Measurements from ENCODE around the gene DHX30. TPM values are rescaled to one million over a fixed set of nuclear protein-coding genes. Genes with fewer than 3 reads are reported as not detected.

DHX30 gene
- polyA plus RNA-seq, 1 of the 3 experiments (the other 2 are of a cell fraction): 86.3 TPM

- no peak for TF ChIP-seq TAF1 (IDR thresholded peaks at IDR 0.05; ENCODE audit: borderline replicate concordance, low read depth, low read length)
Observed at GRCh38 chr3:47895241-47895640, 92.3 kb downstream of the DHX30 start (continued).

- Histone ChIP-seq H3F3A (replicated peaks; ENCODE audit: insufficient read depth) (no peaks in the 10 kb centered on the region), H3K4me2 (no peak overlapping the region), H3K9me2 (no peaks in the 10 kb centered on the region), H3K36me3 (replicated peaks in 1 of 2; ENCODE audit: control insufficient read depth in 1 of 2, insufficient read depth in 2 of 2, low read length in 1 of 2) (peaks cover 15 to 30% of the 10 kb centered on the region in 2 experiments), H3K27ac (ENCODE audit: low read depth in 2 of 2, low read length in 1 of 2) (no peak overlapping the region), H3K79me2 (ENCODE audit: insufficient read depth) (peaks cover 43% of the 10 kb centered on the region; the same call in 1 of the 2 replicates), H3K27me3 (ENCODE audit: insufficient read depth) (no peaks in the 10 kb centered on the region), H4K20me1 (ENCODE audit: insufficient read depth) (peaks cover 5% of the 10 kb centered on the region; the same call in 1 of the 2 replicates), H3K9ac (no peak overlapping the region), H3K4me3 (ENCODE audit: low read depth in 2 of 2, low read length in 1 of 2) (no peak overlapping the region), H3K9me3 (no peaks in the 10 kb centered on the region), H3K4me1 (ENCODE audit: control insufficient read depth in 1 of 2, insufficient read depth in 2 of 2, low read depth in 1 of 2, low read length in 1 of 2) (no peaks in the 10 kb centered on the region; a peak in 2 of 4 replicates), H2AFZ (ENCODE audit: low read depth) (no peak overlapping the region)
- DNase-seq: no peak
- CTCF ChIA-PET: interaction anchor here (0.6 kb wide), 1 partner anchor 234 kb away, joined by 3 read pairs; no protein-coding TSS in a partner anchor
- 92% methylated on average over 3 of the region's 3 CpGs for WGBS (ENCODE audit: low lambda C conversion rate)
- TF ChIP-seq YY1 (IDR thresholded peaks at IDR 0.05; ENCODE audit: low read depth): no peak
- no peak for TF ChIP-seq EP300 (IDR thresholded peaks at IDR 0.05; ENCODE audit: borderline replicate concordance in 1 of 2, low read depth in 1 of 2, low read length in 1 of 2)
- no peak for TF ChIP-seq RAD21 (IDR thresholded peaks at IDR 0.05; ENCODE audit: low read length)
- no peak for TF ChIP-seq MAX (IDR thresholded peaks at IDR 0.05; ENCODE audit: low read depth)
- TF ChIP-seq JUND (IDR thresholded peaks at IDR 0.05): no peak
- TF ChIP-seq SIN3A (IDR thresholded peaks at IDR 0.05; ENCODE audit: borderline replicate concordance, low read depth, low read length): no peak
- no peak for TF ChIP-seq SMC3 (IDR thresholded peaks at IDR 0.05; ENCODE audit: low read depth, low read length)
- TF ChIP-seq USF2 (IDR thresholded peaks at IDR 0.05; ENCODE audit: borderline replicate concordance, low read depth, low read length): no peak
- TF ChIP-seq ELF1 (IDR thresholded peaks at IDR 0.05): no peak
- TF ChIP-seq USF1 (IDR thresholded peaks at IDR 0.05; ENCODE audit: borderline replicate concordance, low read depth): no peak
- POLR2A ChIA-PET: no interaction called here
Observed at GRCh38 chr3:47896736-47897135, 93.8 kb downstream of the DHX30 start.

GRCh38 chr3:47897954-47898353 is 95.0 kb downstream of the DHX30 start:
- Histone ChIP-seq H3K9me3 (no peaks in the 10 kb centered on the region), H3K27me3 (ENCODE audit: insufficient read depth) (no peaks in the 10 kb centered on the region), H2AFZ (ENCODE audit: low read depth) (no peak overlapping the region), H4K20me1 (ENCODE audit: insufficient read depth) (no peaks in the 10 kb centered on the region), H3F3A (replicated peaks; ENCODE audit: insufficient read depth) (no peaks in the 10 kb centered on the region), H3K9ac (no peak overlapping the region), H3K9me2 (no peaks in the 10 kb centered on the region), H3K79me2 (ENCODE audit: insufficient read depth) (peaks cover 53% of the 10 kb centered on the region; the same call in 1 of the 2 replicates), H3K4me1 (ENCODE audit: control insufficient read depth in 1 of 2, insufficient read depth in 2 of 2, low read depth in 1 of 2, low read length in 1 of 2) (no peaks in the 10 kb centered on the region; a peak in 2 of 4 replicates), H3K4me3 (ENCODE audit: low read depth in 2 of 2, low read length in 1 of 2) (no peak overlapping the region), H3K4me2 (no peak overlapping the region), H3K36me3 (replicated peaks in 1 of 2; ENCODE audit: control insufficient read depth in 1 of 2, insufficient read depth in 2 of 2, low read length in 1 of 2) (peaks cover 6 to 28% of the 10 kb centered on the region in 2 experiments), H3K27ac (ENCODE audit: low read depth in 2 of 2, low read length in 1 of 2) (no peak overlapping the region)
- 88% methylated on average over 2 of the region's 3 CpGs for WGBS (ENCODE audit: low lambda C conversion rate)
- POLR2A ChIA-PET: no interaction called here
- no peak for TF ChIP-seq FOXJ3 (CRISPR knock-in tag; IDR thresholded peaks at IDR 0.05)
- no peak for DNase-seq
- CTCF ChIA-PET: interaction anchor here (0.6 kb wide), 1 partner anchor 11 kb away, joined by 3 read pairs; no protein-coding TSS in a partner anchor
